GM12878 (cell line): ENCODE measurements around the gene KLHL1. TPM values are rescaled to one million over a fixed set of nuclear protein-coding genes. Genes with fewer than 3 reads are reported as not detected.

Experiments
- ATAC-seq: fragments of 200-7000 bp; cut with Tn5 transposase; 3 replicates; pipeline ENCODE4 v1.9.1; 2020; ENCODE audit warnings: mild to moderate bottlenecking, moderate library complexity
- BruUV-seq: library from RNA; stranded (reverse); fragments of 400-500 nt; replicated peaks from 2 replicates; lab custom pipeline; 2021; lab: Mats Ljungman, UMichigan
- CTCF ChIA-PET: fragments of 300-600 bp; sonication (Branson Sonifier 250); formaldehyde crosslinking; extraction: SDS; loops from one replicate; lab custom pipeline; 2021; ENCODE audit warnings: inconsistent platforms; lab: Yijun Ruan, JAX
- POLR2A ChIA-PET: fragments of 350-600 bp; formaldehyde crosslinking; extraction: SDS; loops from one replicate; lab custom pipeline; 2021; ENCODE audit warnings: inconsistent platforms; lab: Charles Lee
- RAD21 ChIA-PET: fragments of 300-600 bp; sonication (Branson Sonifier 250); formaldehyde crosslinking; loops from one replicate; lab custom pipeline; 2023; ENCODE audit warnings: antibody characterized with exemption; ENCODE audit not compliant: unreplicated experiment; lab: Charles Lee
- SMC1A ChIA-PET: fragments of 300-600 bp; sonication (Branson Sonifier 250); formaldehyde crosslinking; loops from one replicate; lab custom pipeline; 2023; ENCODE audit not compliant: unreplicated experiment, uncharacterized antibody; lab: Charles Lee
- DNase-seq: peaks from one replicate; pipeline ENCODE4 v3.0.0-alpha.2; 2011; ENCODE audit warnings: low read depth, low spot score
- FAIRE-seq: peaks from 3 replicates; lab custom pipeline; 2011; peaks lifted over from hg19 to GRCh38; lab: Jason Lieb, UNC
- H2AFZ ChIP-seq: 2 replicates; pipeline ENCODE4 v1.6.0; 2011; ENCODE audit warnings: low read depth, low read length, control low read depth; ENCODE audit not compliant: control insufficient read depth
- H3K27ac ChIP-seq: 2 replicates; pipeline ENCODE4 v1.5.1; 2011; ENCODE audit warnings: control low read depth; ENCODE audit not compliant: control insufficient read depth, insufficient read depth
- H3K27me3 ChIP-seq, 2 experiments: replicated peaks in 1 of 2; 2 replicates each; pipeline versions ENCODE4 v1.6.0 to v1.6.1; 2011; ENCODE audit warnings: low read length in 1 of 2; ENCODE audit not compliant: control insufficient read depth in 2 of 2, insufficient read depth in 2 of 2
- H3K36me3 ChIP-seq, 2 experiments: 2 replicates each; pipeline ENCODE4 v1.5.1; 2011; ENCODE audit warnings: low read length in 1 of 2; ENCODE audit not compliant: control insufficient read depth in 2 of 2, insufficient read depth in 2 of 2
- H3K4me1 ChIP-seq: 2 replicates; pipeline ENCODE4 v1.6.1; 2011; ENCODE audit warnings: mild to moderate bottlenecking, low read length, moderate library complexity, mixed read lengths; ENCODE audit not compliant: control insufficient read depth, insufficient read depth
- H3K4me2 ChIP-seq: 2 replicates; pipeline ENCODE4 v1.6.0; 2011; ENCODE audit warnings: control low read depth; ENCODE audit not compliant: control insufficient read depth, insufficient read depth
- H3K4me3 ChIP-seq: fragments of 200-600 bp; sonication (generic); 2 replicates; pipeline ENCODE4 v1.5.1; 2016
- H3K79me2 ChIP-seq: 2 replicates; pipeline ENCODE4 v1.6.0; 2011; ENCODE audit warnings: low read length; ENCODE audit not compliant: control insufficient read depth, insufficient read depth
- H3K9ac ChIP-seq: 2 replicates; pipeline ENCODE4 v1.8.0; 2011; ENCODE audit warnings: low read length, control low read depth, mixed read lengths; ENCODE audit not compliant: control insufficient read depth, insufficient read depth
- H3K9me3 ChIP-seq: replicated peaks from 3 replicates; pipeline ENCODE4 v1.5.1; 2011; ENCODE audit warnings: mild to moderate bottlenecking, low read length; ENCODE audit not compliant: control insufficient read depth, insufficient read depth
- H4K20me1 ChIP-seq: 2 replicates; pipeline ENCODE4 v1.6.0; 2011; ENCODE audit not compliant: control insufficient read depth, insufficient read depth
- CEBPB ChIP-seq, 2 experiments: fragments of 150-350 bp in 1 of 2; IDR thresholded peaks; 2 replicates each; pipeline ENCODE4 v1.6.1; 2012 to 2014; ENCODE audit warnings: low read depth in 2 of 2, low read length in 2 of 2, borderline replicate concordance in 1 of 2, inconsistent platforms in 1 of 2
- CUX1 ChIP-seq: IDR thresholded peaks from 2 replicates; pipeline ENCODE4 v1.6.1; 2012; ENCODE audit warnings: improper control_type of control experiment, low read depth, low read length; ENCODE audit not compliant: insufficient replicate concordance
- EP300 ChIP-seq, 2 experiments: fragments of 150-350 bp in 1 of 2; IDR thresholded peaks; 2 replicates each; pipeline ENCODE4 v1.6.1; 2011 to 2012; ENCODE audit warnings: low read depth in 2 of 2, low read length in 2 of 2, borderline replicate concordance in 1 of 2, improper control_type of control experiment in 1 of 2, inconsistent platforms in 1 of 2; ENCODE audit not compliant: control insufficient read depth in 1 of 2
- JUNB ChIP-seq: IDR thresholded peaks from 2 replicates; pipeline ENCODE4 v1.6.1; 2016; ENCODE audit warnings: antibody characterized with exemption, mild to moderate bottlenecking
- KAT2A ChIP-seq: conservative IDR thresholded peaks from 2 replicates; pipeline ENCODE4 v1.6.1; 2011; ENCODE audit warnings: low read depth, low read length; ENCODE audit not compliant: control insufficient read depth
- LARP7 ChIP-seq: fragments of 450-650 bp; IDR thresholded peaks from 2 replicates; pipeline ENCODE4 v1.6.1; 2017; ENCODE audit warnings: mild to moderate bottlenecking
- MXI1 ChIP-seq: fragments of 150-350 bp; IDR thresholded peaks from 2 replicates; pipeline ENCODE4 v1.6.1; 2011; ENCODE audit warnings: low read depth, mild to moderate bottlenecking, inconsistent platforms, low read length, improper control_type of control experiment
- MYC ChIP-seq: IDR thresholded peaks from 2 replicates; pipeline ENCODE4 v1.6.1; 2011; ENCODE audit warnings: mild to moderate bottlenecking, low read length, moderate library complexity, inconsistent platforms; ENCODE audit not compliant: insufficient read depth, insufficient replicate concordance, insufficient read length, severe bottlenecking
- NFYA ChIP-seq: IDR thresholded peaks from 2 replicates; pipeline ENCODE4 v1.6.1; 2011; ENCODE audit warnings: low read depth, mild to moderate bottlenecking, low read length, improper control_type of control experiment, borderline replicate concordance
- NFYB ChIP-seq: IDR thresholded peaks from 2 replicates; pipeline ENCODE4 v1.6.1; 2011; ENCODE audit warnings: low read depth, mild to moderate bottlenecking, low read length, improper control_type of control experiment, moderate library complexity; ENCODE audit not compliant: insufficient read depth
- RB1 ChIP-seq: fragments of 450-650 bp; formaldehyde crosslinking; IDR thresholded peaks from 2 replicates; pipeline ENCODE4 v1.6.1; 2017; ENCODE audit warnings: mild to moderate bottlenecking, borderline replicate concordance
- SMAD1 ChIP-seq: fragments of 450-650 bp; IDR thresholded peaks from 2 replicates; pipeline ENCODE4 v1.6.1; 2018; ENCODE audit warnings: mild to moderate bottlenecking, low read depth; ENCODE audit not compliant: partially characterized antibody
- TARDBP ChIP-seq: IDR thresholded peaks from 2 replicates; pipeline ENCODE4 v1.6.1; 2016; ENCODE audit warnings: borderline replicate concordance
- YBX1 ChIP-seq: fragments of 450-650 bp; IDR thresholded peaks from 2 replicates; pipeline ENCODE4 v1.6.1; 2016; ENCODE audit warnings: antibody characterized with exemption
- YY1 ChIP-seq: IDR thresholded peaks from 2 replicates; pipeline ENCODE4 v1.6.1; 2011; ENCODE audit warnings: low read depth, mild to moderate bottlenecking, low read length
- WGBS: methylation state at CpG from one replicate; pipeline ENCODE4 v1.1.6; 2016; ENCODE audit warnings: low lambda C conversion rate; ENCODE audit not compliant: insufficient replicate concordance, insufficient coverage; ENCODE audit errors: missing lambda C conversion rate; 5-methylcytosine and 5-hydroxymethylcytosine counted together
- in situ Hi-C: fragments of 300-500 bp; cut with MboI; formaldehyde crosslinking; loops from 9 replicates; pipeline ENCODE4 v1.14.3; 2018; ENCODE audit warnings: mixed read lengths
- intact Hi-C: fragments of 100-400 bp; cut with micrococcal nuclease; formaldehyde crosslinking; loops from one replicate; pipeline ENCODE4 v1.14.2; 2022; ENCODE audit not compliant: unreplicated experiment
- polyA plus RNA-seq, 11 experiments: library from polyadenylated mRNA; depleted of rRNA in 4 of 11; unstranded in 6 of 11; stranded (reverse) in 5 of 11; fragments of >200 nt; fragmentation: Nextera tagmentation in 4 of 11; fragmentation: Illumina TruSeq in 1 of 11; extraction: Ambion mirVana in 4 of 11; extraction: Trizol in 1 of 11; gene quantifications; 1 replicate in 1 of 11; 2 replicates in 10 of 11; pipeline versions ENCODE4 v1.2.1 to v1.2.3, GENCODE V29; 2011 to 2016; ENCODE audit warnings: inconsistent platforms in 2 of 11, missing spikeins in 2 of 11, low read depth in 1 of 11
- total RNA-seq, 4 experiments: library from RNA; depleted of rRNA in 3 of 4; stranded (reverse); fragments of >200 nt in 3 of 4; fragmentation: Illumina TruSeq in 1 of 4; extraction: Trizol in 1 of 4; gene quantifications; 2 replicates each; pipeline versions ENCODE4 v1.2.1 to v1.2.3, GENCODE V29; 2013 to 2021
- TF ChIP-seq, protein P1 (sequence below): fragments of 450-650 bp; IDR thresholded peaks from 2 replicates; pipeline ENCODE4 v1.6.1; 2018; ENCODE audit warnings: borderline replicate concordance, mild to moderate bottlenecking; ENCODE audit not compliant: partially characterized antibody

Gene KLHL1
- total and polyA plus RNA-seq, 10 of the 15 experiments (the other 5 are each of a cell fraction or from before 2014, with no cell fraction given), result 0.02 to 0.13 (median 0.05) TPM; not detected in 2

DNA sequence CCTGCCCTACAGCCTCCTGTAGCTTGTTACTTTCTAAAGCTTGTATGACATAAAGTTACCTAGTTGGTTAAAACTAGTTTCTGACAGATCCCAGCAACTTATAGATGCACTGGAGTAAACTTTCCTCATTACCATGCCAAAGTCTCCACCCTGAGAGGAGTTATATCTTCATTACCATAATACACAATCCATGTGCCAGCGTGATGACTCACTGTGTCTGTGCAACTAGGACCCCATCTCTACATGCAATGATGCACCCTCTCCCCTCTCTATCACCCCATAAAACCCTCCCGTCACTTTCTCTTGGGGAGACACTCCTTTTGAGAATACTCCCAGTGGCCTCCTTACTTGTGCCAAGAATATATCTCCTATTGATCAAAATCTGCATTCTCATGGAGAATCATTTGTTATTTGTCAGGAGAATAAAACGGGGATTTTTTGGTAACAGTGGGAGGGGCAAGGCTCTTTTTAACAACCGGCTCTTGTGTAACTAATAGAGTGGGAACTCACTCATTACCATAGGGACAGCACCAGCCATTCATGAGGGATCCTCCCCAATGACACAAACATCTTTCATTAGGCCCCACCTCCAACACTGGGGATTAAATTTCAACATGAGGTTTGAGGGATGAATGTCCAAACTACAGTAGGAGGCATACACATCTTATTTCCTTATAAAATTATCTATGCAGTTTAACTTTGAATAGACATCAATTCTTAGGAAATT, 235.8 kb downstream of the KLHL1 start:
- in situ Hi-C loops (loop anchor here (25.0 kb wide), 1 partner anchor 690 kb away; no protein-coding TSS in a partner anchor), intact Hi-C loops (no loop called here)
- Histone ChIP-seq H3K36me3 (no peaks in the 10 kb centered on the region), H3K27ac (no peak overlapping the region), H3K9me3 (no peaks in the 10 kb centered on the region), H2AFZ (no peak overlapping the region), H4K20me1 (no peaks in the 10 kb centered on the region), H3K27me3 (no peaks in the 10 kb centered on the region), H3K4me3 (no peak overlapping the region), H3K4me1 (no peaks in the 10 kb centered on the region), H3K9ac (no peak overlapping the region), H3K4me2 (no peak overlapping the region), H3K79me2 (no peaks in the 10 kb centered on the region)
- ChIA-PET CTCF (no interaction called here), SMC1A (no interaction called here), POLR2A (no interaction called here), RAD21 (no interaction called here)
- DNase-seq (no peak), FAIRE-seq (no peak), ATAC-seq (no peak)
- no TSS peak for BruUV-seq
- 7% methylated on average over 4 of the region's 4 CpGs for WGBS
- TF ChIP-seq LARP7 (no peak), JUNB (no peak), YY1 (no peak), NFYB (no peak), RB1 (no peak), TARDBP (no peak), NFYA (no peak), CEBPB (IDR thresholded peaks at IDR 0.05; ENCODE audit: borderline replicate concordance in 1 of 2, low read depth in 2 of 2, low read length in 2 of 2) (no peak), CUX1 (no peak), EP300 (IDR thresholded peaks at IDR 0.05; ENCODE audit: borderline replicate concordance in 1 of 2, control insufficient read depth in 1 of 2, low read depth in 2 of 2, low read length in 2 of 2) (no peak), SMAD1 (no peak), MYC (no peak), MXI1 (no peak), KAT2A (no peak), YBX1 (no peak)
- TF ChIP-seq, protein P1, sequence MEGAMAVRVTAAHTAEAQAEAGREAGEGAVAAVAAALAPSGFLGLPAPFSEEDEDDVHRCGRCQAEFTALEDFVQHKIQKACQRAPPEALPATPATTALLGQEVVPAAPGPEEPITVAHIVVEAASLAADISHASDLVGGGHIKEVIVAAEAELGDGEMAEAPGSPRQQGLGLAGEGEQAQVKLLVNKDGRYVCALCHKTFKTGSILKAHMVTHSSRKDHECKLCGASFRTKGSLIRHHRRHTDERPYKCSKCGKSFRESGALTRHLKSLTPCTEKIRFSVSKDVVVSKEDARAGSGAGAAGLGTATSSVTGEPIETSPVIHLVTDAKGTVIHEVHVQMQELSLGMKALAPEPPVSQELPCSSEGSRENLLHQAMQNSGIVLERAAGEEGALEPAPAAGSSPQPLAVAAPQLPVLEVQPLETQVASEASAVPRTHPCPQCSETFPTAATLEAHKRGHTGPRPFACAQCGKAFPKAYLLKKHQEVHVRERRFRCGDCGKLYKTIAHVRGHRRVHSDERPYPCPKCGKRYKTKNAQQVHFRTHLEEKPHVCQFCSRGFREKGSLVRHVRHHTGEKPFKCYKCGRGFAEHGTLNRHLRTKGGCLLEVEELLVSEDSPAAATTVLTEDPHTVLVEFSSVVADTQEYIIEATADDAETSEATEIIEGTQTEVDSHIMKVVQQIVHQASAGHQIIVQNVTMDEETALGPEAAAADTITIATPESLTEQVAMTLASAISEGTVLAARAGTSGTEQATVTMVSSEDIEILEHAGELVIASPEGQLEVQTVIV, result no peak
